MM.1S (cell line): Measurements from ENCODE around the gene EVA1A.

ENCODE experiments used
- CTCF ChIP-seq: fragments of 300-600 bp; sonication (generic); IDR thresholded peaks from 2 replicates; pipeline ENCODE4 v1.5.1; 2016; ENCODE audit warnings: antibody characterized with exemption, low read length, mixed read lengths
- EZH2 ChIP-seq: fragments of 300-600 bp; sonication (generic); optimal IDR thresholded peaks from 2 replicates; pipeline ENCODE3; 2017; ENCODE audit warnings: low read depth, mild to moderate bottlenecking, antibody characterized with exemption, low read length, mixed read lengths
- EZH2phosphoT487 ChIP-seq: fragments of 300-600 bp; sonication (generic); IDR thresholded peaks from 2 replicates; pipeline ENCODE4 v1.6.1; 2018; ENCODE audit warnings: antibody characterized with exemption, low read length

GRCh38 chr2:75523313-75524275 is 37.1 kb downstream of the EVA1A start:
- TF ChIP-seq CTCF (no peak), EZH2 (no peak), EZH2phosphoT487 (no peak)
